Smooth muscle cell (in vitro differentiated cells): ENCODE measurements around the gene SRM. TPM values are rescaled to one million over a fixed set of nuclear protein-coding genes. Genes with fewer than 3 reads are reported as not detected.

Source experiments
- DNase-seq: peaks from one replicate; lab custom pipeline; 2025; ENCODE audit not compliant: unreplicated experiment; lab: John Stamatoyannopoulos, UW
- H2AFZ ChIP-seq: fragments of 200-600 bp; sonication (generic); 2 replicates; pipeline ENCODE4 v1.6.0; 2016; ENCODE audit warnings: antibody characterized with exemption, low read depth, mild to moderate bottlenecking
- H3F3A ChIP-seq: fragments of 200-600 bp; sonication (generic); 2 replicates; pipeline ENCODE4 v1.6.0; 2017; ENCODE audit warnings: antibody characterized with exemption, low read depth
- H3K27ac ChIP-seq: fragments of 200-600 bp; sonication (generic); 2 replicates; pipeline ENCODE4 v1.5.1; 2016; ENCODE audit warnings: low read depth, mild to moderate bottlenecking
- H3K27me3 ChIP-seq: fragments of 200-600 bp; sonication (generic); 2 replicates; pipeline ENCODE4 v1.6.1; 2016; ENCODE audit warnings: low read depth, mild to moderate bottlenecking
- H3K36me3 ChIP-seq: fragments of 200-600 bp; sonication (generic); 2 replicates; pipeline ENCODE4 v1.5.1; 2016; ENCODE audit warnings: low read depth
- H3K4me1 ChIP-seq: fragments of 200-600 bp; sonication (generic); 2 replicates; pipeline ENCODE4 v1.5.1; 2016; ENCODE audit warnings: low read depth
- H3K4me2 ChIP-seq: fragments of 200-600 bp; sonication (generic); 2 replicates; pipeline ENCODE4 v1.6.0; 2016; ENCODE audit warnings: mild to moderate bottlenecking
- H3K4me3 ChIP-seq: fragments of 200-600 bp; sonication (generic); 2 replicates; pipeline ENCODE4 v1.5.1; 2016; ENCODE audit warnings: mild to moderate bottlenecking
- H3K79me2 ChIP-seq: fragments of 200-600 bp; sonication (generic); 2 replicates; pipeline ENCODE4 v1.6.0; 2016; ENCODE audit warnings: low read depth, mild to moderate bottlenecking
- H3K9ac ChIP-seq: fragments of 200-600 bp; sonication (generic); 2 replicates; pipeline ENCODE4 v1.6.0; 2016; ENCODE audit warnings: low read depth
- H3K9me3 ChIP-seq: fragments of 200-600 bp; sonication (generic); replicated peaks from 2 replicates; pipeline ENCODE4 v1.5.1; 2016; ENCODE audit warnings: low read depth
- H4K20me1 ChIP-seq: fragments of 200-600 bp; sonication (generic); 2 replicates; pipeline ENCODE4 v1.6.0; 2016; ENCODE audit warnings: low read depth
- WGBS: methylation state at CpG from one replicate; pipeline ENCODE4 v1.1.7; 2016; ENCODE audit warnings: low lambda C conversion rate; 5-methylcytosine and 5-hydroxymethylcytosine counted together
- polyA plus RNA-seq: library from polyadenylated mRNA; unstranded; fragments of >200 nt; fragmentation: Nextera tagmentation; extraction: Ambion mirVana; gene quantifications from 2 replicates; pipeline ENCODE4 v1.2.1, GENCODE V29; 2016
- total RNA-seq: library from RNA; depleted of rRNA; stranded (reverse); fragments of >200 nt; gene quantifications from 2 replicates; pipeline ENCODE4 v1.2.3, GENCODE V29; 2014
- TF ChIP-seq, protein P1 (sequence below): fragments of 200-600 bp; sonication (generic); IDR thresholded peaks from 2 replicates; pipeline ENCODE4 v1.5.1; 2017; ENCODE audit warnings: borderline replicate concordance, mild to moderate bottlenecking, antibody characterized with exemption; ENCODE audit not compliant: insufficient read depth, poor library complexity, severe bottlenecking

SRM gene
- total and polyA plus RNA-seq, 2 experiments from 2014 or later: 43.9 to 355 TPM

DNA sequence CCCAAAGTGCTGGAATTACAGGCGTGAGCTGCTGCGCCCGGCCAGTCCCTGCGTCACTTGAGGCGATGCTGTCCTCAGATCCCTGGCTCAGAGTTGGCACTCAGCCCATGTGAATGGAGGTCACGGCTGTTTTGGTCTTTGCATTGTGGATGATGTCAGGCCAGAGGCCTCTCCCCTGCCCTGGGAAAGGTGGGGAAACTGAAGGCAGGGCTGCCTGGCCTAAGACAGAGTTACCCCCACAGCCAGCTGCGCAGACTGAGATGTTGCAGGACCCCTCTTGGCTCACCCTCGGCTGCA lies 13.6 kb downstream of the SRM start:
- H3K27ac ChIP-seq: no peak overlapping the region
- no peaks in the 10 kb centered on the region for H3K27me3 ChIP-seq
- no peak overlapping the region for H3K4me2 ChIP-seq
- TF ChIP-seq, protein P1, sequence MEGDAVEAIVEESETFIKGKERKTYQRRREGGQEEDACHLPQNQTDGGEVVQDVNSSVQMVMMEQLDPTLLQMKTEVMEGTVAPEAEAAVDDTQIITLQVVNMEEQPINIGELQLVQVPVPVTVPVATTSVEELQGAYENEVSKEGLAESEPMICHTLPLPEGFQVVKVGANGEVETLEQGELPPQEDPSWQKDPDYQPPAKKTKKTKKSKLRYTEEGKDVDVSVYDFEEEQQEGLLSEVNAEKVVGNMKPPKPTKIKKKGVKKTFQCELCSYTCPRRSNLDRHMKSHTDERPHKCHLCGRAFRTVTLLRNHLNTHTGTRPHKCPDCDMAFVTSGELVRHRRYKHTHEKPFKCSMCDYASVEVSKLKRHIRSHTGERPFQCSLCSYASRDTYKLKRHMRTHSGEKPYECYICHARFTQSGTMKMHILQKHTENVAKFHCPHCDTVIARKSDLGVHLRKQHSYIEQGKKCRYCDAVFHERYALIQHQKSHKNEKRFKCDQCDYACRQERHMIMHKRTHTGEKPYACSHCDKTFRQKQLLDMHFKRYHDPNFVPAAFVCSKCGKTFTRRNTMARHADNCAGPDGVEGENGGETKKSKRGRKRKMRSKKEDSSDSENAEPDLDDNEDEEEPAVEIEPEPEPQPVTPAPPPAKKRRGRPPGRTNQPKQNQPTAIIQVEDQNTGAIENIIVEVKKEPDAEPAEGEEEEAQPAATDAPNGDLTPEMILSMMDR: no peak
- H3K79me2 ChIP-seq: no peaks in the 10 kb centered on the region
- H2AFZ ChIP-seq: no peak overlapping the region
- no peaks in the 10 kb centered on the region for H4K20me1 ChIP-seq
- no peaks in the 10 kb centered on the region for H3K4me1 ChIP-seq
- no peaks in the 10 kb centered on the region for H3K36me3 ChIP-seq
- H3F3A ChIP-seq: no peaks in the 10 kb centered on the region
- H3K4me3 ChIP-seq: no peak overlapping the region
- no peak for DNase-seq
- 95% methylated on average over 8 of the region's 8 CpGs for WGBS
- H3K9ac ChIP-seq: no peak overlapping the region
- no peaks in the 10 kb centered on the region for H3K9me3 ChIP-seq

DNA sequence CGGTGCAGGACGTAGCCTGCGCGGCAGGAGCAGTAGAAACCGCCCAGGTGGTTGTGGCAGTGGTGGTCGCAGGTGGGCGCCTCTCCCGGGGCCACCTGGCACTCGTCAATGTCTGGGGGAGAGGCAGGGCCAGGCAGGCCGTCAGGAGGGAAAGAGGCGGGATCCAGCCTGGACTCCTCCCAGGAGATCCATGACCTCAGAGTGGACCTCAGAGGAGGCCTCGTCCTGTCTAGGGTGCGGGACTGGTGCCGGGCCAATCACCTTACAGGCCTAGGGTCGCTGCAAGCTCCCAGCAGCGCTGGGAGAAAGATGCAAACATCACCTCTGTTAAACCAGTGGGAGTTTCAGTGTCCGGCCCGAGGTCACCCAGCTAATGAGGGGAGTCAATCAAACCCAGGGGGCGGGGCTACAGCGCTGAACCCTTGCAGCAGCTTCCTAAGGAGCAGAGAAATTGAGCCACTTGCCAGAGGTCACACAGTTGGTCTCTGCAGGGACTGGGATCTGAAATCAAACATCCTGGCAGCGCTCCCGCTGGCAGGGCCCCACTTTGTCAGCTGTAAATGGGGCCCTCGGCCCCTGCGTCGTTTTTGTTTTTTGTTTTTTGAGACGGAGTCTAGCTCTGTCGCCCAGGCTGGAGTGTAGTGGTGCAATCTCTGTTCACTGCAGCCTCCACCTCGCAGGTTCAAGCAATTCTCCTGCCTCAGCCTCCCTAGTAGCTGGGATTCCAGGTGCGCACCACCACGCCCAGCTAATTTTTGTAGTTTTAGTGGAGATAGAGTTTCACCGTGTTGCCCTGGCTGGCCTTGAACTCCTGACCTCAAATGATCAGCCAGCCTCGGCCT lies 14.2 kb downstream of the SRM start:
- Histone ChIP-seq H3K9me3 (no peaks in the 10 kb centered on the region), H3K4me3 (no peak overlapping the region), H3K79me2 (no peaks in the 10 kb centered on the region), H3F3A (no peaks in the 10 kb centered on the region), H4K20me1 (no peaks in the 10 kb centered on the region), H3K4me1 (no peaks in the 10 kb centered on the region), H2AFZ (no peak overlapping the region), H3K27me3 (no peaks in the 10 kb centered on the region), H3K36me3 (no peaks in the 10 kb centered on the region), H3K9ac (no peak overlapping the region), H3K27ac (no peak overlapping the region), H3K4me2 (no peak overlapping the region)
- WGBS: 78% methylated on average over 32 of the region's 32 CpGs
- no peak for DNase-seq
- TF ChIP-seq, protein P1: no peak

- Histone ChIP-seq H3K4me2 (no peak overlapping the region), H3K36me3 (no peaks in the 10 kb centered on the region), H3K4me1 (no peaks in the 10 kb centered on the region), H3K27ac (no peak overlapping the region), H4K20me1 (no peaks in the 10 kb centered on the region), H3F3A (no peaks in the 10 kb centered on the region), H3K79me2 (no peaks in the 10 kb centered on the region), H3K27me3 (no peaks in the 10 kb centered on the region), H3K9me3 (no peaks in the 10 kb centered on the region), H3K4me3 (no peak overlapping the region), H3K9ac (no peak overlapping the region), H2AFZ (no peak overlapping the region)
- WGBS: 87% methylated on average over 16 of the region's 16 CpGs
- TF ChIP-seq, protein P1: no peak
- no peak for DNase-seq
These were observed 14.9 kb downstream of the SRM start for GRCh38 chr1:11044849-11045427.
